Liver (tissue), 9 donors: ENCODE data around the gene CLCN2. TPM values are rescaled to one million over a fixed set of nuclear protein-coding genes. Genes with fewer than 3 reads are reported as not detected.

Experiments
- DNase-seq: peaks from one replicate; pipeline ENCODE4 v3.0.0-alpha.2; 2017; ENCODE audit warnings: low spot score
- H3K27ac ChIP-seq, 2 donors: one replicate each; pipeline ENCODE4 v1.7.0; 2013; ENCODE audit warnings: inconsistent platforms in 2 of 2, low read length in 2 of 2, control low read depth in 1 of 2, low read depth in 1 of 2, mild to moderate bottlenecking in 1 of 2
- H3K27me3 ChIP-seq, 4 donors: one replicate each; pipeline versions ENCODE4 v1.6.1 to v1.7.0; 2013; ENCODE audit warnings: low read length in 3 of 4, inconsistent platforms in 1 of 4, mild to moderate bottlenecking in 1 of 4, moderate library complexity in 1 of 4; ENCODE audit not compliant: control insufficient read depth in 4 of 4, insufficient read depth in 4 of 4
- H3K36me3 ChIP-seq, 4 donors: one replicate each; pipeline versions ENCODE4 v1.6.1 to v1.7.0; 2013; ENCODE audit warnings: low read length in 3 of 4, mild to moderate bottlenecking in 3 of 4, low read depth in 1 of 4, moderate library complexity in 1 of 4; ENCODE audit not compliant: control insufficient read depth in 4 of 4, insufficient read depth in 3 of 4
- H3K4me1 ChIP-seq, 4 donors: one replicate each; pipeline versions ENCODE4 v1.6.1 to v1.7.0; 2013; ENCODE audit warnings: low read length in 3 of 4, mild to moderate bottlenecking in 3 of 4, moderate library complexity in 1 of 4; ENCODE audit not compliant: control insufficient read depth in 4 of 4, insufficient read depth in 4 of 4
- H3K4me3 ChIP-seq, 3 donors: one replicate each; pipeline versions ENCODE4 v1.6.1 to v1.7.0; 2013; ENCODE audit warnings: low read length in 3 of 3, control low read depth in 1 of 3, low read depth in 1 of 3, mild to moderate bottlenecking in 1 of 3
- H3K9ac ChIP-seq, 2 donors: one replicate each; pipeline ENCODE4 v1.7.0; 2013; ENCODE audit warnings: low read length in 2 of 2, mild to moderate bottlenecking in 2 of 2, moderate library complexity in 2 of 2, control low read depth in 1 of 2, low read depth in 1 of 2
- H3K9me3 ChIP-seq, 4 donors: one replicate each; pipeline versions ENCODE4 v1.6.1 to v1.7.0; 2013; ENCODE audit warnings: low read length in 3 of 4; ENCODE audit not compliant: control insufficient read depth in 4 of 4
- ATF3 ChIP-seq: IDR thresholded peaks from 2 replicates; pipeline ENCODE4 v1.6.1; 2016; ENCODE audit warnings: antibody characterized with exemption
- EGR1 ChIP-seq, 2 donors: IDR thresholded peaks; 2 replicates each; pipeline ENCODE4 v1.6.1; 2016 to 2018; ENCODE audit warnings: antibody characterized with exemption in 2 of 2, low read depth in 2 of 2
- FOXA1 ChIP-seq: IDR thresholded peaks from 2 replicates; pipeline ENCODE4 v1.6.1; 2016; ENCODE audit warnings: antibody characterized with exemption
- FOXA2 ChIP-seq: IDR thresholded peaks from 2 replicates; pipeline ENCODE4 v1.6.1; 2016; ENCODE audit warnings: antibody characterized with exemption
- GABPA ChIP-seq, 2 donors: IDR thresholded peaks in 1 of 2; conservative IDR thresholded peaks in 1 of 2; 2 replicates each; pipeline ENCODE4 v1.6.1; 2016; ENCODE audit warnings: antibody characterized with exemption in 2 of 2, mild to moderate bottlenecking in 1 of 2, moderate library complexity in 1 of 2
- HNF4A ChIP-seq, 2 donors: conservative IDR thresholded peaks; 2 replicates each; pipeline ENCODE4 v1.6.1; 2016; ENCODE audit warnings: antibody characterized with exemption in 2 of 2, mild to moderate bottlenecking in 2 of 2
- HNF4G ChIP-seq: IDR thresholded peaks from 2 replicates; pipeline ENCODE4 v1.6.1; 2016; ENCODE audit warnings: antibody characterized with exemption
- JUND ChIP-seq, 2 donors: IDR thresholded peaks; 2 replicates each; pipeline ENCODE4 v1.6.1; 2016; ENCODE audit warnings: antibody characterized with exemption in 2 of 2
- MAX ChIP-seq: IDR thresholded peaks from 2 replicates; pipeline ENCODE4 v1.6.1; 2016; ENCODE audit warnings: antibody characterized with exemption
- NR2F2 ChIP-seq: IDR thresholded peaks from 2 replicates; pipeline ENCODE4 v1.6.1; 2016; ENCODE audit warnings: antibody characterized with exemption
- RAD21 ChIP-seq, 2 donors: IDR thresholded peaks; 2 replicates each; pipeline ENCODE4 v1.6.1; 2016; ENCODE audit warnings: antibody characterized with exemption in 2 of 2, mild to moderate bottlenecking in 2 of 2
- RXRA ChIP-seq, 2 donors: IDR thresholded peaks; 2 replicates each; pipeline ENCODE4 v1.6.1; 2017 to 2018; ENCODE audit warnings: antibody characterized with exemption in 2 of 2, mild to moderate bottlenecking in 1 of 2
- SP1 ChIP-seq: IDR thresholded peaks from 2 replicates; pipeline ENCODE4 v1.6.1; 2018; ENCODE audit warnings: antibody characterized with exemption, mild to moderate bottlenecking
- TAF1 ChIP-seq: conservative IDR thresholded peaks from 2 replicates; pipeline ENCODE4 v1.6.1; 2016; ENCODE audit warnings: antibody characterized with exemption, mild to moderate bottlenecking
- YY1 ChIP-seq: IDR thresholded peaks from 2 replicates; pipeline ENCODE4 v1.6.1; 2016; ENCODE audit warnings: antibody characterized with exemption, mild to moderate bottlenecking
- ZBTB33 ChIP-seq: IDR thresholded peaks from 2 replicates; pipeline ENCODE4 v1.6.1; 2016; ENCODE audit warnings: antibody characterized with exemption
- WGBS: extraction: QIAGEN DNeasy Blood & Tissue Kit; methylation state at CpG from one replicate; pipeline ENCODE4 v1.1.7; 2013; 5-methylcytosine and 5-hydroxymethylcytosine counted together
- polyA plus RNA-seq, 2 donors: library from polyadenylated mRNA; stranded (reverse) in 1 of 2; unstranded in 1 of 2; fragments of 200-250 nt in 1 of 2; fragments of >200 nt in 1 of 2; fragmentation: Nextera tagmentation in 1 of 2; extraction: Ambion mirVana in 1 of 2; gene quantifications; one replicate each; pipeline versions ENCODE4 v1.2.1 to v1.2.3, GENCODE V29; 2013 to 2015
- total RNA-seq, 2 donors: library from RNA; depleted of rRNA; stranded (reverse); fragments of >200 nt; gene quantifications; one replicate each; pipeline ENCODE4 v1.2.3, GENCODE V29; 2014
- TF ChIP-seq, protein P1 (sequence below): IDR thresholded peaks from 2 replicates; pipeline ENCODE4 v1.6.1; 2016; ENCODE audit warnings: antibody characterized with exemption, mild to moderate bottlenecking
- TF ChIP-seq, protein P2 (sequence below): fragments of 150-350 bp; IDR thresholded peaks from 2 replicates; pipeline ENCODE4 v1.5.1; 2017; ENCODE audit warnings: improper control_type of control experiment, low read depth, low read length; ENCODE audit not compliant: missing input control
- donor health status: healthy.
- donor health status: healthy.
- donor health status: healthy.
- donor health status: healthy.
- donor health status: healthy.

Gene CLCN2
- total and polyA plus RNA-seq, 4 donors = 1.1 to 3.9 (median 2.6) TPM

DNA sequence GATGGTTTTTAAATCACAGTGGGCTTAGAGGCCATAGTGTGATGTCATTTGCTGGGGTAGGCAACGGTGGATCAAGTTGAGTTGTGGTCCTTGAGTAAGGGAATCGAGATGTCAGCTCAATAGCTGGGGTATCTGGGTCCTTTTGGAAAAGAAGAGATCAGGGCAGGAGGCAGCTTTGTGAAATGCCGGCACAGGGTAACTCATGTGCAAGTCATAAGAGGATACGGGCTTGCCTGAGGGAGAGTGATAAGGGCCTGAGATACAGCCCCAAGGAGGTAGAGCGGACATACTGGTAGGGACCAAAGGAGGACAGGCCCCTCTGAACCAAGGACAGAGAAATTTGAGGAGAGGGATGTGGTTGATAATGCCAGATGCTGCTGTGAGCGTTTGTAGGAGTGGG lies 28.2 kb downstream of the CLCN2 start:
- peaks cover 0 to 13% (median 6%) of the 10 kb centered on the region in 4 donors for H3K4me1 ChIP-seq
- H3K27me3 ChIP-seq = no peaks in the 10 kb centered on the region
- WGBS = 91% methylated on average over 6 of the region's 6 CpGs
- H3K9me3 ChIP-seq = no peaks in the 10 kb centered on the region
- H3K27ac ChIP-seq = no peak overlapping the region
- DNase-seq = no peak
- no peak overlapping the region for H3K9ac ChIP-seq
- TF ChIP-seq NR2F2 = no peak
- TF ChIP-seq MAX = no peak
- no peak for TF ChIP-seq YY1
- TF ChIP-seq SP1 = no peak
- TF ChIP-seq FOXA1 = no peak
- TF ChIP-seq, protein P1, sequence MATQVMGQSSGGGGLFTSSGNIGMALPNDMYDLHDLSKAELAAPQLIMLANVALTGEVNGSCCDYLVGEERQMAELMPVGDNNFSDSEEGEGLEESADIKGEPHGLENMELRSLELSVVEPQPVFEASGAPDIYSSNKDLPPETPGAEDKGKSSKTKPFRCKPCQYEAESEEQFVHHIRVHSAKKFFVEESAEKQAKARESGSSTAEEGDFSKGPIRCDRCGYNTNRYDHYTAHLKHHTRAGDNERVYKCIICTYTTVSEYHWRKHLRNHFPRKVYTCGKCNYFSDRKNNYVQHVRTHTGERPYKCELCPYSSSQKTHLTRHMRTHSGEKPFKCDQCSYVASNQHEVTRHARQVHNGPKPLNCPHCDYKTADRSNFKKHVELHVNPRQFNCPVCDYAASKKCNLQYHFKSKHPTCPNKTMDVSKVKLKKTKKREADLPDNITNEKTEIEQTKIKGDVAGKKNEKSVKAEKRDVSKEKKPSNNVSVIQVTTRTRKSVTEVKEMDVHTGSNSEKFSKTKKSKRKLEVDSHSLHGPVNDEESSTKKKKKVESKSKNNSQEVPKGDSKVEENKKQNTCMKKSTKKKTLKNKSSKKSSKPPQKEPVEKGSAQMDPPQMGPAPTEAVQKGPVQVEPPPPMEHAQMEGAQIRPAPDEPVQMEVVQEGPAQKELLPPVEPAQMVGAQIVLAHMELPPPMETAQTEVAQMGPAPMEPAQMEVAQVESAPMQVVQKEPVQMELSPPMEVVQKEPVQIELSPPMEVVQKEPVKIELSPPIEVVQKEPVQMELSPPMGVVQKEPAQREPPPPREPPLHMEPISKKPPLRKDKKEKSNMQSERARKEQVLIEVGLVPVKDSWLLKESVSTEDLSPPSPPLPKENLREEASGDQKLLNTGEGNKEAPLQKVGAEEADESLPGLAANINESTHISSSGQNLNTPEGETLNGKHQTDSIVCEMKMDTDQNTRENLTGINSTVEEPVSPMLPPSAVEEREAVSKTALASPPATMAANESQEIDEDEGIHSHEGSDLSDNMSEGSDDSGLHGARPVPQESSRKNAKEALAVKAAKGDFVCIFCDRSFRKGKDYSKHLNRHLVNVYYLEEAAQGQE = no peak
- no peak for TF ChIP-seq HNF4G
- no peak for TF ChIP-seq GABPA (IDR thresholded peaks at IDR 0.05 in 1 of 2, conservative IDR thresholded peaks at IDR 0.05 in 1 of 2)
- TF ChIP-seq ATF3 = no peak
- TF ChIP-seq, protein P2, sequence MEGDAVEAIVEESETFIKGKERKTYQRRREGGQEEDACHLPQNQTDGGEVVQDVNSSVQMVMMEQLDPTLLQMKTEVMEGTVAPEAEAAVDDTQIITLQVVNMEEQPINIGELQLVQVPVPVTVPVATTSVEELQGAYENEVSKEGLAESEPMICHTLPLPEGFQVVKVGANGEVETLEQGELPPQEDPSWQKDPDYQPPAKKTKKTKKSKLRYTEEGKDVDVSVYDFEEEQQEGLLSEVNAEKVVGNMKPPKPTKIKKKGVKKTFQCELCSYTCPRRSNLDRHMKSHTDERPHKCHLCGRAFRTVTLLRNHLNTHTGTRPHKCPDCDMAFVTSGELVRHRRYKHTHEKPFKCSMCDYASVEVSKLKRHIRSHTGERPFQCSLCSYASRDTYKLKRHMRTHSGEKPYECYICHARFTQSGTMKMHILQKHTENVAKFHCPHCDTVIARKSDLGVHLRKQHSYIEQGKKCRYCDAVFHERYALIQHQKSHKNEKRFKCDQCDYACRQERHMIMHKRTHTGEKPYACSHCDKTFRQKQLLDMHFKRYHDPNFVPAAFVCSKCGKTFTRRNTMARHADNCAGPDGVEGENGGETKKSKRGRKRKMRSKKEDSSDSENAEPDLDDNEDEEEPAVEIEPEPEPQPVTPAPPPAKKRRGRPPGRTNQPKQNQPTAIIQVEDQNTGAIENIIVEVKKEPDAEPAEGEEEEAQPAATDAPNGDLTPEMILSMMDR = no peak
- no peak for TF ChIP-seq RAD21 (IDR thresholded peaks at IDR 0.05)
- no peak for TF ChIP-seq ZBTB33
- TF ChIP-seq RXRA (IDR thresholded peaks at IDR 0.05) = no peak
- TF ChIP-seq EGR1 (IDR thresholded peaks at IDR 0.05; ENCODE audit: low read depth in 2 of 2) = no peak
- TF ChIP-seq HNF4A (conservative IDR thresholded peaks at IDR 0.05) = no peak
- TF ChIP-seq FOXA2 = no peak
- no peak for TF ChIP-seq TAF1
- no peak for TF ChIP-seq JUND (IDR thresholded peaks at IDR 0.05)
- no peak overlapping the region for H3K4me3 ChIP-seq
- H3K36me3 ChIP-seq = peaks cover 21 to 63% (median 57%) of the 10 kb centered on the region in 4 donors
